DMS114 treated with DMSO at 0.1 percent for 48 hours (cell line): ENCODE measurements around the gene CFAP97D2.
A peak's percentile ranks its signal among the peaks of the same experiment; 100 is the strongest.
"Not testable (repeated sequence)": the region's sequence is repeated elsewhere in the genome, so short reads cannot be mapped to it uniquely, and the experiment has no call there.

Experiments
- DNase-seq: peaks from one replicate; lab custom pipeline; 2025; ENCODE audit not compliant: unreplicated experiment; lab: John Stamatoyannopoulos, UW

Gene CFAP97D2

GRCh38 chr13:114234266-114234644, 55.2 kb downstream of the CFAP97D2 start:
- DNase-seq = no peak

- DNase-seq = peak; percentile 73
Measured at GRCh38 chr13:114234645-114235421, 55.8 kb downstream of the CFAP97D2 start, which contains the start of gene CDC16. CDC16 (plus strand) TSS chr13:114234897; CDS start chr13:114235085, 188 bp downstream.

- DNase-seq = no peak
Measured at GRCh38 chr13:114235697-114236096, 56.6 kb downstream of the CFAP97D2 start.

- no peak for DNase-seq
Measured at GRCh38 chr13:114236227-114236626, 57.2 kb downstream of the CFAP97D2 start.

- no peak for DNase-seq
Measured at GRCh38 chr13:114237415-114238112, 58.5 kb downstream of the CFAP97D2 start.

- DNase-seq = no peak
Measured at GRCh38 chr13:114241918-114242317, 62.9 kb downstream of the CFAP97D2 start.

- DNase-seq = no peak
Measured at GRCh38 chr13:114243971-114244370, 64.9 kb downstream of the CFAP97D2 start.

GRCh38 chr13:114244637-114245036, 65.6 kb downstream of the CFAP97D2 start:
- no peak for DNase-seq

GRCh38 chr13:114248011-114248410, 69.0 kb downstream of the CFAP97D2 start:
- no peak for DNase-seq

GRCh38 chr13:114249077-114249476, 70.0 kb downstream of the CFAP97D2 start:
- DNase-seq = no peak

- not testable (repeated sequence) for DNase-seq
Measured at GRCh38 chr13:114251639-114252440, 72.8 kb downstream of the CFAP97D2 start.

GRCh38 chr13:114256547-114256946, 77.5 kb downstream of the CFAP97D2 start:
- DNase-seq = no peak

- DNase-seq = no peak
Measured at GRCh38 chr13:114257014-114257413, 78.0 kb downstream of the CFAP97D2 start.

- DNase-seq = no peak
Measured at GRCh38 chr13:114258589-114258988, 79.5 kb downstream of the CFAP97D2 start.

- no peak for DNase-seq
Measured at GRCh38 chr13:114259374-114259773, 80.3 kb downstream of the CFAP97D2 start.

- DNase-seq = no peak
Measured at GRCh38 chr13:114259974-114260373, 80.9 kb downstream of the CFAP97D2 start.

GRCh38 chr13:114260814-114261213, 81.8 kb downstream of the CFAP97D2 start:
- no peak for DNase-seq

- no peak for DNase-seq
Measured at GRCh38 chr13:114261328-114261965, 82.4 kb downstream of the CFAP97D2 start.

GRCh38 chr13:114263578-114263977, 84.5 kb downstream of the CFAP97D2 start:
- DNase-seq = no peak

GRCh38 chr13:114264313-114264712, 85.3 kb downstream of the CFAP97D2 start:
- not testable (repeated sequence) for DNase-seq
